ENCODE measurements around the gene UNC5A.

UNC5A gene

DNA sequence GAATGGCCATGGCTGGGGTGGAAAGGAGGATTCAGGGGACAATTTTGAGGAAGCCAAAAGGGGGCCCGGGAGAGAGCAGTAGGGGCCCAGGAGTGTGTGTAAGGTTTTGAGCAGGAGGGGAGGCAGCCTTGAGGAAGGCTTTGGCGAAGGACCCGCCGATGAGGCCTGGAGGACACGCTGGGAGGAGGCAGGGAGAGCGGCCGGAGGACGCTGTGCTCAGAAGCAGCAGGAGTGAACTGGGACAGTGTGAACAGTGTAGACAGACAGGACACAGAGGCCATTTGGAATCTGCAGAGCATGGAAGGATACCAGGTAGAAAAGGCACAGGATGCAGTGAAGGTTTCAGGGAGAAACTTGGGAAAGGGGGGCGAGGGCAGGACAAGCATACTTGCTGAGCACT lies 14.9 kb downstream of the UNC5A start:
- Histone ChIP-seq H3K4me1 (ENCODE audit: insufficient read depth, low read length) (no peaks in the 10 kb centered on the region), H2AFZ (ENCODE audit: low read depth, low read length) (no peak overlapping the region), H3K9me3 (ENCODE audit: insufficient read depth, low read length, severe bottlenecking) (no peaks in the 10 kb centered on the region), H3K4me2 (ENCODE audit: insufficient read depth, low read length) (no peak overlapping the region), H3K79me2 (ENCODE audit: insufficient read depth, low read length) (no peaks in the 10 kb centered on the region), H3K27me3 (ENCODE audit: insufficient read depth, low read length, poor library complexity) (no peaks in the 10 kb centered on the region), H3K36me3 (ENCODE audit: insufficient read depth, low read length) (no peaks in the 10 kb centered on the region), H3K9ac (ENCODE audit: low read depth, low read length) (no peak overlapping the region), H3K4me3 (ENCODE audit: low read depth in 1 of 2, low read length in 2 of 2) (no peak overlapping the region), H3K27ac (ENCODE audit: low read length) (no peak overlapping the region), H4K20me1 (ENCODE audit: insufficient read depth, low read length) (peaks cover 12% of the 10 kb centered on the region; the same call in 1 of the 2 replicates)
- TF ChIP-seq EZH2 (IDR thresholded peaks at IDR 0.05; ENCODE audit: borderline replicate concordance, low read depth, low read length, severe bottlenecking) = no peak
- TF ChIP-seq, protein P1, sequence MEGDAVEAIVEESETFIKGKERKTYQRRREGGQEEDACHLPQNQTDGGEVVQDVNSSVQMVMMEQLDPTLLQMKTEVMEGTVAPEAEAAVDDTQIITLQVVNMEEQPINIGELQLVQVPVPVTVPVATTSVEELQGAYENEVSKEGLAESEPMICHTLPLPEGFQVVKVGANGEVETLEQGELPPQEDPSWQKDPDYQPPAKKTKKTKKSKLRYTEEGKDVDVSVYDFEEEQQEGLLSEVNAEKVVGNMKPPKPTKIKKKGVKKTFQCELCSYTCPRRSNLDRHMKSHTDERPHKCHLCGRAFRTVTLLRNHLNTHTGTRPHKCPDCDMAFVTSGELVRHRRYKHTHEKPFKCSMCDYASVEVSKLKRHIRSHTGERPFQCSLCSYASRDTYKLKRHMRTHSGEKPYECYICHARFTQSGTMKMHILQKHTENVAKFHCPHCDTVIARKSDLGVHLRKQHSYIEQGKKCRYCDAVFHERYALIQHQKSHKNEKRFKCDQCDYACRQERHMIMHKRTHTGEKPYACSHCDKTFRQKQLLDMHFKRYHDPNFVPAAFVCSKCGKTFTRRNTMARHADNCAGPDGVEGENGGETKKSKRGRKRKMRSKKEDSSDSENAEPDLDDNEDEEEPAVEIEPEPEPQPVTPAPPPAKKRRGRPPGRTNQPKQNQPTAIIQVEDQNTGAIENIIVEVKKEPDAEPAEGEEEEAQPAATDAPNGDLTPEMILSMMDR (IDR thresholded peaks at IDR 0.05; ENCODE audit: borderline replicate concordance, extremely low read depth, low read length, poor library complexity, severe bottlenecking) = no peak
- ATAC-seq (ENCODE audit: insufficient read depth, low read depth) = no peak
- DNase-seq = no peak

DNA sequence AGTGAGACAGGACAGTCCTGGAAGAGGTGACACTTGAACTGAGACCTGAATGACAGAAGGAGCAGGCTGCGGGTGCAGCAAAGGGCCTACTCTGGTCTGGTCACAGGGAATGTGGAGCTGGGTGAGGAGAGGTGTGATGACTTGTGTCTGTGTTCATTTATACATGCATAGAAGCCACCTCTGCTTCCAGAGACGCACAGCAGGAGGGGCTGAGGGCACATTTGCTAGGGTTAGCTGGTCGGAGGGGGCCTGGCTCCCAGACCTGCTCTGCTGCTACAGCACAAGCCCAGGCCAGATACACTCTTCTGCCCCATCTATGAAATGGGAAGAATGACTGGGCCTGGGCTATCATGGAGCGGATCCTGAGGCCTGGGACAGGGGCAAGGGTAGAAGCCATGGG lies 15.6 kb downstream of the UNC5A start:
- Histone ChIP-seq H4K20me1 (ENCODE audit: insufficient read depth, low read length) (peaks cover 10% of the 10 kb centered on the region; the same call in 1 of the 2 replicates), H3K9me3 (ENCODE audit: insufficient read depth, low read length, severe bottlenecking) (no peaks in the 10 kb centered on the region), H3K27me3 (ENCODE audit: insufficient read depth, low read length, poor library complexity) (no peaks in the 10 kb centered on the region), H3K4me2 (ENCODE audit: insufficient read depth, low read length) (no peak overlapping the region), H3K79me2 (ENCODE audit: insufficient read depth, low read length) (no peaks in the 10 kb centered on the region), H2AFZ (ENCODE audit: low read depth, low read length) (no peak overlapping the region), H3K36me3 (ENCODE audit: insufficient read depth, low read length) (no peaks in the 10 kb centered on the region), H3K27ac (ENCODE audit: low read length) (no peak overlapping the region), H3K4me3 (ENCODE audit: low read depth in 1 of 2, low read length in 2 of 2) (no peak overlapping the region), H3K4me1 (ENCODE audit: insufficient read depth, low read length) (no peaks in the 10 kb centered on the region), H3K9ac (ENCODE audit: low read depth, low read length) (no peak overlapping the region)
- no peak for ATAC-seq (ENCODE audit: insufficient read depth, low read depth)
- no peak for DNase-seq
- no peak for TF ChIP-seq EZH2 (IDR thresholded peaks at IDR 0.05; ENCODE audit: borderline replicate concordance, low read depth, low read length, severe bottlenecking)
- TF ChIP-seq, protein P1 (IDR thresholded peaks at IDR 0.05; ENCODE audit: borderline replicate concordance, extremely low read depth, low read length, poor library complexity, severe bottlenecking) = no peak

GRCh38 chr5:176827736-176828414 lies 17.5 kb downstream of the UNC5A start:
- ATAC-seq (ENCODE audit: insufficient read depth, low read depth) (no peak), DNase-seq (no peak)
- H4K20me1 ChIP-seq (ENCODE audit: insufficient read depth, low read length) = 0 out of 2 replicates have a peak, but pooled peaks cover 8% of the 10 kb centered on the region
- no peak overlapping the region for H3K4me2 ChIP-seq (ENCODE audit: insufficient read depth, low read length)
- no peaks in the 10 kb centered on the region for H3K4me1 ChIP-seq (ENCODE audit: insufficient read depth, low read length)
- no peaks in the 10 kb centered on the region for H3K27me3 ChIP-seq (ENCODE audit: insufficient read depth, low read length, poor library complexity)
- H3K27ac ChIP-seq (ENCODE audit: low read length) = no peak overlapping the region
- no peak overlapping the region for H2AFZ ChIP-seq (ENCODE audit: low read depth, low read length)
- TF ChIP-seq, protein P1 (IDR thresholded peaks at IDR 0.05; ENCODE audit: borderline replicate concordance, extremely low read depth, low read length, poor library complexity, severe bottlenecking) = no peak
- no peak for TF ChIP-seq EZH2 (IDR thresholded peaks at IDR 0.05; ENCODE audit: borderline replicate concordance, low read depth, low read length, severe bottlenecking)
- no peaks in the 10 kb centered on the region for H3K79me2 ChIP-seq (ENCODE audit: insufficient read depth, low read length)
- no peaks in the 10 kb centered on the region for H3K9me3 ChIP-seq (ENCODE audit: insufficient read depth, low read length, severe bottlenecking)
- H3K36me3 ChIP-seq (ENCODE audit: insufficient read depth, low read length) = no peaks in the 10 kb centered on the region
- H3K4me3 ChIP-seq (ENCODE audit: low read depth in 1 of 2, low read length in 2 of 2) = no peak overlapping the region
- no peak overlapping the region for H3K9ac ChIP-seq (ENCODE audit: low read depth, low read length)
